GM21619 (cell line): Measurements from ENCODE around the gene OVCH1.
"Not testable (repeated sequence)": the region's sequence is repeated elsewhere in the genome, so short reads cannot be mapped to it uniquely, and the experiment has no call there.

Experiments
- ATAC-seq: cut with Tn5 transposase; IDR thresholded peaks from one replicate; pipeline ENCODE4 v1.9.1; 2021; ENCODE audit not compliant: unreplicated experiment

The OVCH1 gene

DNA sequence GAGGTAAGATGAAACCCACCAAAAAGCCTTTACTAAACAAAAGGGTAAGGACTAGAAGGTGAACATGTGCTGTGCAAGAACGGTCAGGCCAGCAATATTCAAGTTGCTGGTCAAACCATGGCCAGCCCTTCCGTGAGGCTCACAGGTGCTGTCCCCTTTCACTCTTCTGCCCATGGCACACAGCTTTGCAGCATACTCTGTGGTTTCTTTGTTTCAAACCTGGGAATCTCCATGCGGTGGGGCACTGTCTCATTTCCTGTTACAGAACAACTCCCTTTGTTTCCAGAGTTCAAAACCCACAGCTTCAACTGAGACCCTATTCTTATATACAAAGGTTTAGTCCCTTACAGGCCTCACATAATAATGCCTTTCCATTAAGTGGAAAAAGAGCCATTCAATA lies 1.7 kb upstream of the OVCH1 start:
- no peak for ATAC-seq

GRCh38 chr12:29492891-29493290 lies 4.6 kb downstream of the OVCH1 start:
- ATAC-seq: no peak

DNA sequence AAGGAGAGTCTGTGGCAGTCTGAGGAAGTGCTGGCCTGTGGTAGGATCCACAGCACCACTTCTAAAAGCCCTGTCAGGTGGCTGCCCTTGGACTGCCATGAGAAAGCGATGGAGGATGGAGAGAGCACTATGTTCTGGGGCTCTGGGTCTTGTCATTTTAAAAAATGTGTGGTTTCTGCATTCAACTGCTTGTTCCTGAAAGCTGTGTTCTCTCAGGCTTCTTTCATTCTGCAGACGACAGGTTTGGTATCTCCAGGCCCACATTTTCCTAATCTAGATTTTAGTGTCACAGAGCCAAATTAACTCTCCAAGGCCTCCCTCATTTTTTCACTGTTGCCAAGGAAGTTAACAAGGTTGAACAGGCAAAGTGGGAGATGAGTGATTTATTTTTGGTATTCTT lies 10.5 kb downstream of the OVCH1 start:
- no peak for ATAC-seq

DNA sequence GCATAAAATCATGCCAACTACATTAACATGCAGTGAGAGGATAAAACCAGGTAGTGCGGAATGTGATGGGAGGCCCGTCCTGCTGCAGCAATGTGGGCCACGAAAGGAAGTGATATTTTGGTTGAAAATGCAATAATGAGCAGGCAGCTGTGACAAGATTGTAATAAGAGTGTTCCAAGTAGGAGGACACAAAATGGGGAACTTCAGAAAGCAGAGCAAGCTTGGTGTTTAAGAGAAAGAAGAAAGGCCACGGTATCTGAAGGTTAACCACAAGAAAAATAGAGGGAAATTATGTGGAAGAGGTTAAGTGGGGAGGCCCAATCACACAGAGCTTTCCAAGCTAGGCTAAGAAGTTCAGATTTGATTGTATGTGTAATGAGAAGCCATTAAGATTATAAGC lies 34.3 kb downstream of the OVCH1 start:
- no peak for ATAC-seq

GRCh38 chr12:29460082-29460481 lies 37.4 kb downstream of the OVCH1 start:
- no peak for ATAC-seq

DNA sequence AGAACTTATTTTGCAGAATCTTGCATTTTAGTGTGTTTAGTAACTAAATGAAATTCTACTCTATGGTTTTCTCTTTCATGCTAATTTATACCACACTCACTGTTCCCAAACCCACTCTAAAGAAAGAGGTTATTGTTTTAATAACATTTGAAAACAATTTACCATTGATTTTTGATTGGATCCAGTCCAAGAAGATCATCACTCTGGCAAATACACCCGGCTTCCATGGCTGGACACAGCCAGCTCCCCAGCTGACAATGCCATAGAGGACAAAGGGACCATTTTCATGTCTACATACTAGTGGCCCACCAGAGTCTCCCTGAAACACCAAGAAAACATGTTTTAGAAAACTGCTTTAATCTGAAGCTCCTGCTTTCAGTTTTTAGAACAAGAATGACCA lies 42.4 kb downstream of the OVCH1 start:
- ATAC-seq: no peak

DNA sequence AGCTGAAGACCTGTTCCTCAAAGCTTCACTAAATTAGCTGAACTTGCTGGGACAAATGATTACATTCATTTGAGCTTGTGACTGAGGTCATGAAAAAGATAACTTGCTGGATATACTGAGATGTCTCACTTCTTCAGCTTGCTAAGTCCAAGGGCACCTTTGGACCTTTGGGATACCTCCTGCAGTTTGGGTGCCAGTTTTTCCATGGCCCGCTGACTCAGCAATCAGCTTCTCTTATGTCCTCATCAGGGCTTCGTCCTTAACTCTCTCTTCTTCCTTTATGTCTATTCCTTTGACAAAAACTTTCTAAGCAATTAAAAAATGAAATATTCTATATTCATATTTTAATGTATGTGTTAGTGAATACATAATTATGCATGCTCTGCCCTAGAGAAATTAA lies 45.6 kb downstream of the OVCH1 start:
- no peak for ATAC-seq

DNA sequence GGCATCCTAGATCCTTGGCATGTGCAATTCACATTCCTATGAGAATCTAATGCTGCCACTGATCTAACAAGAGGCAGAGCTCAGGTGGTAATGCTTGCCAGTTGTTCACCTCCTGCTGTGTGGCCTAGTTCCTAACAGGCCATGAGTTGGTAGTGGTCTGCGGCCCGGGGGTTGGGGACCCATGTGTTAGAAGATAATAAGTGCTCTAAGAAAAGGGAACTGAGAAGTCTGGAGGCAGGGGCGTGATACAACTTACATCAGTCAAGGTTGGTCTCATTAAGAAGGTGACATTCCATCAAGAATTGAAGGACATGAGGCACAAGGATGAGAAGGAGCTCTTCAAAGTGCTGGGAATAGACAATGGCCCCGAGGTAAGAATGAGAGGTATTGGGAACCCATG lies 49.3 kb downstream of the OVCH1 start:
- no peak for ATAC-seq

DNA sequence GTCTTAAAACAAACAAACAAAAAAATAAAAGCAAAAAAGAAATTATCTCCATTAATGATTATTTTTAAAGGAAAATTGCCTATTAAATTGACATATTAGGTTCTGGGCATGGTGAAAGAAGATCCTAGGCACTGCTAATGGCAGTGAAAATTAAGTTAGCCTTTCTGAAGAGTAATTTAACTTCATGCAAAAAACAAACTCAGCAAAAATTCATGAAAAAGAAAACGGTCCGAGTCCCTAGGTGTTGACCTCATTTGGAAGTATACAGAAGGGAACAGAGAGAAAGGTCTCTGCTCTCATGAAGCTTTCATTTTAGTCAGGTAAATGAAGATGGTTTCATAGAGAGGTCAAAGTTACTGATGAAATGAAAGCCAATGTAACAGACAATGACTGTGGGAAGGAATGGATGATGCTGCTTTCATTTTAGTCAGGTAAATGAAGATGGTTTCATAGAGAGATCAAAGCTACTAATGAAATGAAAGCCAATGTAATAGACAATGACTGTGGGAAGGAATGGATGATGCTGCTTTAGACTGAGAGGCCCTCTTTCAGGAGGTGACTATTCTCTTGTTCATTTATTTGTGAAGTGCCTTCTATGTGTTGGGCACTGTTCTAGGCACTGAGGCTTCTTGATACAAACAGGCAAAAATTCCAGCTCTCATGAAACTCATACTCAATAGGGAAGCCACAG lies 50.1 kb downstream of the OVCH1 start:
- no peak for ATAC-seq

DNA sequence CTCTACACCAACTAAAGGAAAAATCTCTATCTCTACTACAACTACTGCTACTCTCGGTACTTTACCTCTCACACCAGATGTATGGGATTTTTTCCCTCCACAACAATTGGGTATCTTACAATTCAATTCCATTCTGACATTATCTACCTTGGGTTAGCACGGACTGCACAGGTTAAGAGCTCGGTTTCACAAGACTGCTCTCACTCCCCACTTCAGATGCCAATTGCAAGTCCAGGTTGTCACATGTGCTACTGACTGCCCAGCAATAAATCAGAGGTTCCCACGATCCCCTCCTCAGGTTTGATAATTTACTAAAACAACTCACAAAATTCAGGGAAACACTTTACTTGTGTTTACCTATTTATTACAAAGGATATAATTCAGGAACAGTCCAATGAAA lies 58.0 kb downstream of the OVCH1 start:
- ATAC-seq: no peak

GRCh38 chr12:29438752-29439408 lies 58.6 kb downstream of the OVCH1 start:
- no peak for ATAC-seq

GRCh38 chr12:29437575-29437974 lies 59.9 kb downstream of the OVCH1 start:
- no peak for ATAC-seq

DNA sequence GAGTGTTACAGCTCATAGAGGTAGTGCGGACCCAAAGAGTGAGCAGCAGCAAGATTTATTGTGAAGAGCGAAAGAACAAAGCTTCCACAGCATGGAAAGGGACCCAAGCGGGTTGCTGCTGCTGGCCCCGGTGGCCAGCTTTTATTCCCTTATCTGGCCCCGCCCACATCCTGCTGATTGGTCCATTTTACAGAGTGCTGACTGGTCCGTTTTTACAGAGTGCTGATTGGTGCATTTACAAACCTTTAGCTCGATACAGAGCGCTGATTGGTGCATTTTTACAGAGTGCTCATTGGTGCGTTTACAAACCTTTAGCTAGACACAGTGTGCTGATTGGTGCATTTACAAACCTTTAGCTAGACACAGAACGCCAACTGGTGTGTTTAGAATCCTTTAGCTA lies 60.7 kb downstream of the OVCH1 start:
- ATAC-seq: not testable (repeated sequence)

DNA sequence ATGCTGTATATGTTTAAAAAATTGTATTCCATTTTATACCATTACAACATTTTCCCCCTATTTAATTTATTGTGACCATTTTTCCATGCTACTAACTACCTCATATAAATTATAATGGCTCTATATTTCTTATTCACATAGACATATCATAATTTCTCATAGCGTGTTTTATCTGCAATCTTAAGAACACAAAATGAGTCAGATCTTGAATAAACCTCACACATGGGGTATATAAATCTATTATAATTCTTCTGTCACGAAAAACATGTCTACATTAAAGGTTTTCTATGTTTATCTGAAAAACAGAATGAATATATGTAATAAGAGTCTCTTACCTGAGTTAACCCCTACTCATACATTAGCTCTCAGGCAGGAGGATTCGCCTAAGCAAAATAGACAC lies 66.0 kb downstream of the OVCH1 start:
- no peak for ATAC-seq

DNA sequence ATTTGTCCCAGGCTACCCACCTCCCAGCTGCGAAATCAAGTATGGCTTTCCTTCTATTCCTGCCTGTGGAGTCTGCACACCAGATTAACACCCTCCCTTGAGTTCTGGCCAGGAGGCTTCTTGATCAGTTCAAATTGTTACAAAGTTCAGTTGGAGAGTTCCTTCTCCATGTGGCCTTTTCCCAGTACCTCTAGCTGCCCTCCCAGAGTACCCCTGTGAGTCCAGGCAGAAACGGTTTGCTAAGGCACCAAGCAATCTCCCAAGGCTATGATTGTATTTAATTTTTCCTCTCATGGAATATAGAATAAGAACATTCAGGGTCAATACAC lies 66.8 kb downstream of the OVCH1 start:
- no peak for ATAC-seq

DNA sequence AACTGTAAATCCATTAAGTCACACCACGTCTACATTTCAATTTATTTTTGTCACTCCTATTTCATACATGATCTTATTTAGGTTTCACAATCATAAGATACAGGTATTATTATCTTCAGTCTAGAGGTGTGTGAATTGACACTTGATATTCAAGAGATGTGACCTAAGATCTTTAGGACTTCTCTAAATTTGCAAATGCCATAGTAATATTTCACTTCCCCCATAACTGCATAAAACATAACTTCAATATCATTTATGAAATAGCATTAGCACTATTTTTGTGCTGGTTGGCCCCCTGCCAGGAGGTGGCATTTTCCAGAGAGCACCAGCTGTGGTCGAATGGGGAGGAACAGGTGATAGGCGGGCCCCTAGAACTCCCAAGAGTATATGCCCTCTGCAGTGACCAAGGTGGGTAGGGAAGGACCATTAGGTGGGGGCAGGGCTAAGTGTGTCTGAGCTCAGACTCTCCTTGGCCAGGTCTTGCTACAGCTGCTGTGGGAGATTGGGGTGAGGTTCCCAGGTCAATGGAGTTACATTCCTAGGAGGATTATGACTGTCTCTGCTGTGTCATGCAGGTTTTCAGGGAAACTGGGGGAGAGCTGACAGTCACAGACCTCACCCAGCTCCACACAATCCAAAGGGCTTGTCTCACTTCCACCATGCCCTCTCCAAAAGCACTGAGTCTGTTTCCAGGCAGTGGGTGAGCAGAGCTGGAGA lies 67.3 kb downstream of the OVCH1 start:
- ATAC-seq: no peak

DNA sequence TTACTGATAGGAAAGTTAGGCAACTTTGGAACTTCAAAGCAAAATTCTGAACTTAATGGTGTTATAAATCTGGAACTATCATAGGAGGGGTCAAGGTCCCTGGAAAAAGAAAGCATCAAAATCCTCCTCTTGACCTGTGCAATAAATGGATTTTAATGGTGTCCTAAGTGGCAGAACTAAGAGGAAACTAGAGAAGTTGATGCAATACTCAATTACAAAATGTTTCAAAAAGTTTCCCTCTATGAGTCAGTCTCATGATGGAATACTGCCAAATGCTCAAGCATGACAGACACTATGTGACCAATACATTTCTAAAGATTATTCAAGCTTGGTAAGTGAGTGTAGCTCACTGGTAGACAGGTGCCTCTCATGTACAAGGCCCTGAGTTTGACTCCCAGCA lies 68.9 kb downstream of the OVCH1 start:
- ATAC-seq: peak; percentile 38

- ATAC-seq: peak; percentile 98
Measured at GRCh38 chr12:29427964-29428363, 69.5 kb downstream of the OVCH1 start.

GRCh38 chr12:29426498-29426897 lies 71.0 kb downstream of the OVCH1 start:
- no peak for ATAC-seq

DNA sequence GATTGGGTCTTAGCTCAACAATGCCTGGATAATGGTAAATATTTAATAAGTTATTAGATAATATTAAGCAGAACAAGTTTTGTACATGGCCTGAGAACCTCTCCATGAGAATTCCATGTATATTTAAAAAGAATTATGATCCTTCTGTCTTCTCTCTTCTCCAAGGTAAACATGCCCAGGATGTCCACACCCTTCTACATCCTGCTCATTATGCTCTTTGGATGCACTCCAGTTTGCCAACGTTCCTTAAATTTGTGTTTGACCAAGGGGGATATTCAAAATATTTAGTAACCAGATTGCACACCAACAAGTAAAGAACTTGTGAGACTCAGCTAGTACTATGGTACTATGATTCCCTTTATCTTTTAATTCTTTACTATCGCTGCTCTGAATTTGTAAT lies 71.8 kb downstream of the OVCH1 start:
- ATAC-seq: no peak

GRCh38 chr12:29416748-29417147 lies 80.7 kb downstream of the OVCH1 start:
- ATAC-seq: no peak

DNA sequence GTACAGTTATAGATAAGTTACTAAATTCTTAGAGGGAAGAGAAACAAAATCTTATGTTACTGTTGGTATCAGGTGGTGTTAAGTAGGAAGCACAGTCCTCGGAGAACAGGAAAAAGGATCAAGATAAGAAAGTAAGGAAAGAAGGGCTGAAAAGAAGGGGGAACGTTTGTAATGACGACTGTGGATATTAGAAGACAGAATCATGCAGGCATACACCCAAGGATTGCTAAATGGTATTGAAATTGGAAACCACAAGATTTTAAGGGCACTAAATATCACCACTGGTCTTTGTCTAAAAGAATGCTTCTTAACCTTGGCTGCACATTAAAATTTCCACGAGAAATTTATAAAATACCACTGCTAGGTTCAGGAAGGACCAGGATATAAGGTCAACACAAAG lies 82.4 kb downstream of the OVCH1 start:
- ATAC-seq: no peak
